K562 (cell line): ENCODE measurements around the gene MAP3K12. TPM values are rescaled to one million over a fixed set of nuclear protein-coding genes. Genes with fewer than 3 reads are reported as not detected.
A peak's percentile ranks its signal among the peaks of the same experiment; 100 is the strongest.

ENCODE experiments used
- ATAC-seq: fragments of 200-7000 bp; cut with Tn5 transposase; 3 replicates; pipeline ENCODE4 v1.9.1; 2020; ENCODE audit warnings: moderate library complexity
- BruUV-seq: library from RNA; stranded (reverse); fragments of 400-500 nt; replicated peaks from 2 replicates; lab custom pipeline; 2021; lab: Mats Ljungman, UMichigan
- CTCF ChIA-PET: fragments of 300-600 bp; formaldehyde crosslinking; extraction: SDS; loops from one replicate; lab custom pipeline; 2021; ENCODE audit warnings: low intra/inter-chr PET ratio; lab: Yijun Ruan, JAX
- POLR2A ChIA-PET: fragments of 300-600, 350-650 bp; sonication (Branson Sonifier 250); formaldehyde crosslinking; extraction: SDS; loops from one replicate; lab custom pipeline; 2021; ENCODE audit warnings: antibody characterized with exemption, inconsistent platforms; lab: Yijun Ruan, JAX
- DNase-seq, 4 experiments: peaks; one replicate each; pipeline versions ENCODE4 v3.0.0 to v3.0.0-alpha.2; 2011 to 2018; ENCODE audit warnings: low spot score in 3 of 4, mixed read lengths in 3 of 4; ENCODE audit errors: extremely low read depth in 1 of 4
- FAIRE-seq: peaks from 2 replicates; lab custom pipeline; 2011; peaks lifted over from hg19 to GRCh38; lab: Jason Lieb, UNC
- H2AFZ ChIP-seq: 2 replicates; pipeline ENCODE4 v1.6.0; 2011; ENCODE audit warnings: low read depth, low read length, control low read depth, inconsistent platforms
- H3K27ac ChIP-seq: fragments of 200-600 bp; 3 replicates; pipeline ENCODE4 v1.8.0; 2011; ENCODE audit warnings: low read depth, mild to moderate bottlenecking, control low read depth, inconsistent platforms, low read length, moderate library complexity, mixed read lengths; ENCODE audit errors: extremely low read depth
- H3K27me3 ChIP-seq, 2 experiments: fragments of 300-600 bp in 1 of 2; 2 replicates in 1 of 2; 3 replicates in 1 of 2; pipeline versions ENCODE4 v1.6.0 to v1.8.0; 2011; ENCODE audit warnings: inconsistent platforms in 2 of 2, low read length in 2 of 2, mild to moderate bottlenecking in 1 of 2, mixed read lengths in 1 of 2, moderate library complexity in 1 of 2; ENCODE audit not compliant: control insufficient read depth in 2 of 2, insufficient read depth in 2 of 2
- H3K36me3 ChIP-seq: fragments of 300-600 bp; 3 replicates; pipeline ENCODE4 v1.8.0; 2011; ENCODE audit warnings: mild to moderate bottlenecking, low read length, inconsistent platforms; ENCODE audit not compliant: control insufficient read depth, insufficient read depth
- H3K4me1 ChIP-seq, 2 experiments: fragments of 200-600 bp in 1 of 2; replicated peaks in 1 of 2; 2 replicates in 1 of 2; 3 replicates in 1 of 2; pipeline versions ENCODE4 v1.5.1 to v1.8.0; 2011; ENCODE audit warnings: inconsistent platforms in 2 of 2, low read length in 2 of 2, mild to moderate bottlenecking in 1 of 2, mixed read lengths in 1 of 2, moderate library complexity in 1 of 2; ENCODE audit not compliant: control insufficient read depth in 2 of 2, insufficient read depth in 2 of 2
- H3K4me2 ChIP-seq: 2 replicates; pipeline ENCODE4 v1.6.1; 2011; ENCODE audit warnings: low read length, control low read depth, inconsistent platforms, mixed read lengths; ENCODE audit not compliant: insufficient read depth
- H3K4me3 ChIP-seq: fragments of 200-600 bp; sonication (generic), shearing (Covaris generic); 2 replicates; pipeline ENCODE4 v1.5.1; 2016; ENCODE audit warnings: control low read depth, inconsistent platforms
- H3K79me2 ChIP-seq: fragments of 200-600 bp; 3 replicates; pipeline ENCODE4 v1.8.0; 2011; ENCODE audit warnings: low read length, inconsistent platforms; ENCODE audit not compliant: control insufficient read depth, insufficient read depth
- H3K9ac ChIP-seq, 2 experiments: 2 replicates each; pipeline versions ENCODE4 v1.6.0 to v1.6.1; 2011; ENCODE audit warnings: low read depth in 2 of 2, low read length in 2 of 2, control low read depth in 1 of 2, inconsistent platforms in 1 of 2, mild to moderate bottlenecking in 1 of 2, mixed read lengths in 1 of 2; ENCODE audit not compliant: insufficient read depth in 1 of 2
- H3K9me1 ChIP-seq: one replicate; pipeline ENCODE4 v1.6.0; 2011; ENCODE audit warnings: inconsistent platforms, mild to moderate bottlenecking, low read length, moderate library complexity; ENCODE audit not compliant: control insufficient read depth, insufficient read depth
- H3K9me3 ChIP-seq: replicated peaks from 2 replicates; pipeline ENCODE4 v1.5.1; 2011; ENCODE audit warnings: low read depth, low read length, inconsistent platforms; ENCODE audit not compliant: control insufficient read depth, insufficient read depth
- H4K20me1 ChIP-seq: replicated peaks from 2 replicates; pipeline ENCODE4 v1.6.1; 2011; ENCODE audit warnings: low read length, inconsistent platforms, mixed read lengths; ENCODE audit not compliant: control insufficient read depth, insufficient read depth
- JUN ChIP-seq, 2 experiments: sonication (generic) in 1 of 2; formaldehyde crosslinking in 1 of 2; IDR thresholded peaks; 2 replicates each; pipeline versions ENCODE4 v1.6.1 to v1.8.0; 2012 to 2022; ENCODE audit warnings: borderline replicate concordance in 2 of 2, mild to moderate bottlenecking in 2 of 2, improper control_type of control experiment in 1 of 2, low read depth in 1 of 2, low read length in 1 of 2, missing genetic modification reagents in 1 of 2
- ZNF143 ChIP-seq: sonication (generic); formaldehyde crosslinking; IDR thresholded peaks from 2 replicates; pipeline ENCODE4 v1.9.0; 2022; ENCODE audit warnings: mild to moderate bottlenecking, missing genetic modification reagents
- WGBS: fragments of 100-300 bp; shearing (Covaris generic); methylation state at CpG from one replicate; pipeline ENCODE4 v1.1.6; 2016; ENCODE audit warnings: low coverage, mixed read lengths; ENCODE audit not compliant: insufficient coverage; ENCODE audit errors: missing lambda C conversion rate; 5-methylcytosine and 5-hydroxymethylcytosine counted together
- in situ Hi-C: fragments of 300-500 bp; cut with MboI; formaldehyde crosslinking; loops from 4 replicates; pipeline ENCODE4 v1.15.0; 2018; ENCODE audit warnings: inconsistent platforms, mixed read lengths
- intact Hi-C: fragments of 100-400 bp; cut with micrococcal nuclease; formaldehyde crosslinking; loops from 2 replicates; pipeline ENCODE4 v1.14.2; 2022
- polyA plus RNA-seq, 8 experiments: library from polyadenylated mRNA; depleted of rRNA in 4 of 8; stranded (reverse) in 5 of 8; unstranded in 3 of 8; fragments of >200 nt; fragmentation: Nextera tagmentation in 2 of 8; fragmentation: Illumina TruSeq in 1 of 8; extraction: Ambion mirVana in 2 of 8; extraction: Trizol in 1 of 8; gene quantifications; 2 replicates each; pipeline versions ENCODE4 v1.2.1 to v1.2.3, GENCODE V29; 2011 to 2014; ENCODE audit warnings: inconsistent platforms in 1 of 8, missing spikeins in 1 of 8
- total RNA-seq, 7 experiments: library from RNA; depleted of rRNA in 6 of 7; stranded (reverse); fragments of >200 nt in 6 of 7; fragmentation: Illumina TruSeq in 2 of 7; extraction: Trizol in 2 of 7; gene quantifications; 2 replicates each; pipeline versions ENCODE4 v1.2.1 to v1.2.3, GENCODE V29; 2011 to 2021; ENCODE audit warnings: low replicate concordance in 1 of 7
- TF ChIP-seq, protein P1 (sequence below): fragments of 250-450 bp; sonication (Bioruptor Pico); IDR thresholded peaks from 2 replicates; pipeline ENCODE4 v1.9.0; 2021; ENCODE audit warnings: mild to moderate bottlenecking

The MAP3K12 gene
- total and polyA plus RNA-seq, 9 of the 15 experiments (the other 6 are each of a cell fraction or from before 2014, with no cell fraction given) = 0.10 to 2.4 (median 1.6) TPM

DNA sequence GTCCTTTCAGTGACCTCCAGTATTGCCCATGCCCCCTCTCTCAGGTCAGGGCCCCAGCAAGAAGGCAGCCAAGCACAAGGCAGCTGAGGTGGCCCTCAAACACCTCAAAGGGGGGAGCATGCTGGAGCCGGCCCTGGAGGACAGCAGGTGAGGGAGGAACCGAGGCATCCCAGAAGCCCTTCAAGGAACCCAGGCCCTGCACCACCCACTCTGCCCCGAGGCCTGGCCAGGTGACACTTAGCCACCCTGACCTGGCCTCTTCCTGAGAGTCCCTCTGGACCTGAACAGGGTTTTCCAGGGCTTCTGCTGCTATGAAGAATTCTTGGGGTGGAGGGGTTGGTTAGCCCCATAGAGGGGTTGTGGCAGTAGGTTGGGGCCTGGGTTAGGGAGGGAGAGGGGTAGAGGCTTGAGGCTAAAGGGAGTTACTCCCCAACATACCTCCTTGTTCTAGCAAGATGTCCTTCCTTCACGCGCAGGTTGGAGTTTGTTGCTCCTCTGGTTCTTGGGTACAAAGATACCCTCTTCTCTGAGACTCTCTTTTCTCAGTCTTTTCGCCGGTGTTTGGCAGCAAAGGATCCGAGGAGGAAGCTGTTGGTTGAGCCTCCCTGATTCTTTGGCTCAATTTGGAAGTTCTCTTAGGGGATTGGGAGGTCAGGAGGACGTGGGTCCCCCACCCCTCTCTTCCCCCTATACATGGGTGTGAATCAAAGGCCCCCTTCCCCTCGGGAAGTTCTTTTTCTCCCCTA lies 3.9 kb upstream of the MAP3K12 start:
- Histone ChIP-seq H3K36me3 (peaks cover 41% of the 10 kb centered on the region; the same call in 2 of the 3 replicates), H3K4me1 (peaks cover 21 to 40% of the 10 kb centered on the region in 2 experiments; a peak in 4 of 5 replicates), H2AFZ (no peak overlapping the region), H3K4me2 (peak overlapping the region; percentile 100), H4K20me1 (no peaks in the 10 kb centered on the region), H3K9ac (peak overlapping the region in 1 of 2 experiments; percentile 80; a peak in 2 of 4 replicates), H3K4me3 (no peak overlapping the region), H3K27ac (peak overlapping the region; percentile 97; the same call in 1 of the 3 replicates), H3K27me3 (no peaks in the 10 kb centered on the region), H3K9me3 (no peaks in the 10 kb centered on the region), H3K79me2 (peaks cover 27% of the 10 kb centered on the region), H3K9me1 (no peaks in the 10 kb centered on the region)
- FAIRE-seq = no peak
- in situ Hi-C loops = loop anchor here (10.0 kb wide), 1 partner anchor 178 kb away; the partner anchor contains the start of gene AAAS
- BruUV-seq = no TSS peak
- 77% methylated on average over 8 of the region's 10 CpGs for WGBS
- ATAC-seq = no peak
- intact Hi-C loops = loop anchor here (10.0 kb wide), 1 partner anchor 438 kb away; no protein-coding TSS in a partner anchor
- ChIA-PET CTCF (interaction anchor here (0.7 to 1.0 kb wide), 2 partner anchors 151 to 173 kb away, joined by 3 read pairs; partner anchors contain the start of gene ATP5MC2), POLR2A (interaction anchor here (0.7 to 2.7 kb wide), 4 partner anchors 9 to 327 kb away, joined by 3 to 15 read pairs (median 3); no protein-coding TSS in a partner anchor)
- no peak for DNase-seq
- no peak for TF ChIP-seq JUN (IDR thresholded peaks at IDR 0.05; ENCODE audit: borderline replicate concordance, low read depth, low read length)
- TF ChIP-seq JUN (CRISPR knock-in tag; IDR thresholded peaks at IDR 0.05; ENCODE audit: borderline replicate concordance) = 0 out of 2 replicates have a peak, but pooled peaks have one; percentile 35
- TF ChIP-seq, protein P1, sequence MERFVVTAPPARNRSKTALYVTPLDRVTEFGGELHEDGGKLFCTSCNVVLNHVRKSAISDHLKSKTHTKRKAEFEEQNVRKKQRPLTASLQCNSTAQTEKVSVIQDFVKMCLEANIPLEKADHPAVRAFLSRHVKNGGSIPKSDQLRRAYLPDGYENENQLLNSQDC (CRISPR knock-in tag) = no peak
- 0 out of 2 replicates have a peak, but pooled peaks have one; percentile 29 for TF ChIP-seq ZNF143 (CRISPR knock-in tag)
